NCI-H1436 treated with DMSO at 0.1 percent for 48 hours (cell line): Measurements from ENCODE around the gene SLC22A31.
"Not testable (repeated sequence)": the region's sequence is repeated elsewhere in the genome, so short reads cannot be mapped to it uniquely, and the experiment has no call there.

Experiments used
- DNase-seq: peaks from one replicate; lab custom pipeline; 2025; lab: John Stamatoyannopoulos, UW

The SLC22A31 gene

GRCh38 chr16:89200124-89200849, at the start of gene SLC22A31:
Gene SLC22A31 (minus strand): TSS chr16:89200537. CDS start chr16:89200501, 36 bp downstream.
- DNase-seq, result no peak

- DNase-seq, result no peak
Observed at GRCh38 chr16:89248196-89248982, 48.1 kb upstream of the SLC22A31 start.

GRCh38 chr16:89247734-89248075, 47.4 kb upstream of the SLC22A31 start:
- DNase-seq, result not testable (repeated sequence)

GRCh38 chr16:89246903-89247733, 46.8 kb upstream of the SLC22A31 start:
- peak; percentile 25 for DNase-seq

GRCh38 chr16:89246383-89246902, 46.1 kb upstream of the SLC22A31 start:
- DNase-seq, result no peak

- no peak for DNase-seq
Observed at GRCh38 chr16:89244754-89245153, 44.4 kb upstream of the SLC22A31 start.

- not testable (repeated sequence) for DNase-seq
Observed at GRCh38 chr16:89244264-89244663, 43.9 kb upstream of the SLC22A31 start.

GRCh38 chr16:89243664-89244063, 43.3 kb upstream of the SLC22A31 start:
- DNase-seq, result no peak

- DNase-seq, result no peak
Observed at GRCh38 chr16:89242795-89243200, 42.5 kb upstream of the SLC22A31 start.

GRCh38 chr16:89241187-89242007, 41.1 kb upstream of the SLC22A31 start:
- DNase-seq, result peak; percentile 43

GRCh38 chr16:89237733-89238132, 37.4 kb upstream of the SLC22A31 start:
- DNase-seq, result no peak

GRCh38 chr16:89233678-89234490, 33.5 kb upstream of the SLC22A31 start:
- no peak for DNase-seq

- no peak for DNase-seq
Observed at GRCh38 chr16:89232107-89232506, 31.8 kb upstream of the SLC22A31 start.

GRCh38 chr16:89230255-89230654, 29.9 kb upstream of the SLC22A31 start:
- DNase-seq, result no peak

- DNase-seq, result no peak
Observed at GRCh38 chr16:89224665-89225064, 24.3 kb upstream of the SLC22A31 start.

GRCh38 chr16:89222931-89223330, 22.6 kb upstream of the SLC22A31 start:
- DNase-seq, result no peak

GRCh38 chr16:89221604-89222003, 21.3 kb upstream of the SLC22A31 start:
- DNase-seq, result no peak

- DNase-seq, result no peak
Observed at GRCh38 chr16:89219365-89219764, 19.0 kb upstream of the SLC22A31 start.

GRCh38 chr16:89217388-89218191, 17.3 kb upstream of the SLC22A31 start, which contains the start of gene ZNF778:
Gene ZNF778 (plus strand): TSS chr16:89217703. CDS start chr16:89221128, 3,425 bp downstream.
- no peak for DNase-seq

GRCh38 chr16:89217138-89217387, 16.7 kb upstream of the SLC22A31 start:
- no peak for DNase-seq
